Stimulated activated CD8-positive, alpha-beta memory T cell treated with anti-CD3 and anti-CD28 coated beads, Interleukin-12 subunit alpha, Interleukin-12 subunit beta, amount 100 ng/mL, for 24 hours (primary cell): Measurements from ENCODE around the gene CLEC11A.
"Not testable (repeated sequence)": the region's sequence is repeated elsewhere in the genome, so short reads cannot be mapped to it uniquely, and the experiment has no call there.

ENCODE experiments used
- DNase-seq: peaks from one replicate; pipeline ENCODE4 v3.0.0-alpha.2; 2020; ENCODE audit errors: extremely low read depth

Gene CLEC11A

GRCh38 chr19:50756244-50756643, 33.1 kb downstream of the CLEC11A start:
- not testable (repeated sequence) for DNase-seq

- DNase-seq, result not testable (repeated sequence)
Observed at GRCh38 chr19:50757624-50758023, 34.5 kb downstream of the CLEC11A start.

- DNase-seq, result not testable (repeated sequence)
Observed at GRCh38 chr19:50759076-50759475, 35.9 kb downstream of the CLEC11A start.

GRCh38 chr19:50759886-50760285, 36.7 kb downstream of the CLEC11A start:
- DNase-seq, result no peak

GRCh38 chr19:50761501-50761900, 38.3 kb downstream of the CLEC11A start:
- DNase-seq, result not testable (repeated sequence)

GRCh38 chr19:50763521-50763920, 40.4 kb downstream of the CLEC11A start:
- DNase-seq, result not testable (repeated sequence)

GRCh38 chr19:50764409-50764808, 41.2 kb downstream of the CLEC11A start:
- no peak for DNase-seq

- DNase-seq, result not testable (repeated sequence)
Observed at GRCh38 chr19:50766746-50767145, 43.6 kb downstream of the CLEC11A start.

- DNase-seq, result not testable (repeated sequence)
Observed at GRCh38 chr19:50767263-50767662, 44.1 kb downstream of the CLEC11A start.

- DNase-seq, result no peak
Observed at GRCh38 chr19:50768277-50768676, 45.1 kb downstream of the CLEC11A start.

- not testable (repeated sequence) for DNase-seq
Observed at GRCh38 chr19:50770164-50770563, 47.0 kb downstream of the CLEC11A start, which contains the start of gene GPR32. Gene GPR32, plus strand, starts transcription at chr19:50770464. Its CDS starts 137 bp downstream, at chr19:50770601.

GRCh38 chr19:50770888-50771287, 47.7 kb downstream of the CLEC11A start:
- no peak for DNase-seq

GRCh38 chr19:50772476-50772875, 49.3 kb downstream of the CLEC11A start:
- no peak for DNase-seq

GRCh38 chr19:50772912-50773311, 49.7 kb downstream of the CLEC11A start:
- not testable (repeated sequence) for DNase-seq

- not testable (repeated sequence) for DNase-seq
Observed at GRCh38 chr19:50773454-50773853, 50.3 kb downstream of the CLEC11A start.
